ENCODE results near the gene CACNA1F.

DNA sequence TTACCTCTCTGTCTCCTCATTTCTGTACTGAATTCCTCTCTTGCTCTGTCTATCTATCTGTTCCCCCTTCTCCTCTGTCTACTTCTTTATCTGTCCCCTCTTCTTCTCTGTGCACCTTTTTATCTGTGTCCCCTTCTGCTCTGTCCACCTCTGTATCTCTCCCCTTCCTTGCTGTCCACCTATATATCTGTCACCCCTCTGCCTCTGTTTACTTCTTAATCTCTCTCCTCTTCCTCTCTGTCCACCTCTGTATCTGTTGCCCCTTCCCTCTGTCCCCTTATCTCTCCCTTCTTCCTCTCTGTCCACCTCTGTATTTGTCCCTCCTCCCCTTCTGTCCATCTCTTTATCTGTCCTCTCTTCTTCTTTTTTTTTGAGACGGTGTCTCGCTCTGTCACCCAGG, 11.1 kb upstream of the CACNA1F start:
- no peak for TF ChIP-seq POLR2A (IDR thresholded peaks at IDR 0.05)
- TF ChIP-seq, protein P1, sequence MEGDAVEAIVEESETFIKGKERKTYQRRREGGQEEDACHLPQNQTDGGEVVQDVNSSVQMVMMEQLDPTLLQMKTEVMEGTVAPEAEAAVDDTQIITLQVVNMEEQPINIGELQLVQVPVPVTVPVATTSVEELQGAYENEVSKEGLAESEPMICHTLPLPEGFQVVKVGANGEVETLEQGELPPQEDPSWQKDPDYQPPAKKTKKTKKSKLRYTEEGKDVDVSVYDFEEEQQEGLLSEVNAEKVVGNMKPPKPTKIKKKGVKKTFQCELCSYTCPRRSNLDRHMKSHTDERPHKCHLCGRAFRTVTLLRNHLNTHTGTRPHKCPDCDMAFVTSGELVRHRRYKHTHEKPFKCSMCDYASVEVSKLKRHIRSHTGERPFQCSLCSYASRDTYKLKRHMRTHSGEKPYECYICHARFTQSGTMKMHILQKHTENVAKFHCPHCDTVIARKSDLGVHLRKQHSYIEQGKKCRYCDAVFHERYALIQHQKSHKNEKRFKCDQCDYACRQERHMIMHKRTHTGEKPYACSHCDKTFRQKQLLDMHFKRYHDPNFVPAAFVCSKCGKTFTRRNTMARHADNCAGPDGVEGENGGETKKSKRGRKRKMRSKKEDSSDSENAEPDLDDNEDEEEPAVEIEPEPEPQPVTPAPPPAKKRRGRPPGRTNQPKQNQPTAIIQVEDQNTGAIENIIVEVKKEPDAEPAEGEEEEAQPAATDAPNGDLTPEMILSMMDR (IDR thresholded peaks at IDR 0.05): no peak
